ENCODE measurements around the gene NUBP2. TPM values are rescaled to one million over a fixed set of nuclear protein-coding genes. Genes with fewer than 3 reads are reported as not detected.

The NUBP2 gene
- total RNA-seq, 1 donor from 2014 or later, result 66.1 TPM

- Mint-ChIP-seq H3K9me3 (ENCODE audit: unreplicated experiment) (peaks cover 9% of the 10 kb centered on the region), H3K36me3 (ENCODE audit: unreplicated experiment) (peaks cover 7% of the 10 kb centered on the region), H3K4me1 (ENCODE audit: low read depth, unreplicated experiment) (no peaks in the 10 kb centered on the region), H3K27ac (ENCODE audit: unreplicated experiment) (no peak overlapping the region), H3K27me3 (ENCODE audit: unreplicated experiment) (peaks cover 6% of the 10 kb centered on the region), H3K4me3 (ENCODE audit: unreplicated experiment) (no peak overlapping the region)
- no peak for TF ChIP-seq CTCF (IDR thresholded peaks at IDR 0.05; ENCODE audit: partially characterized antibody, unreplicated experiment)
- DNase-seq, result no peak
Measured at GRCh38 chr16:1745181-1745899, 37.4 kb upstream of the NUBP2 start.

- Mint-ChIP-seq H3K36me3 (ENCODE audit: unreplicated experiment) (peaks cover 7% of the 10 kb centered on the region), H3K9me3 (ENCODE audit: unreplicated experiment) (peaks cover 9% of the 10 kb centered on the region), H3K27me3 (ENCODE audit: unreplicated experiment) (peaks cover 6% of the 10 kb centered on the region), H3K4me3 (ENCODE audit: unreplicated experiment) (no peak overlapping the region), H3K27ac (ENCODE audit: unreplicated experiment) (no peak overlapping the region), H3K4me1 (ENCODE audit: low read depth, unreplicated experiment) (no peaks in the 10 kb centered on the region)
- TF ChIP-seq CTCF (IDR thresholded peaks at IDR 0.05; ENCODE audit: partially characterized antibody, unreplicated experiment), result no peak
- peak; percentile 11 for DNase-seq
Measured at GRCh38 chr16:1745900-1746692, 36.7 kb upstream of the NUBP2 start.

GRCh38 chr16:1746693-1747195 is 36.0 kb upstream of the NUBP2 start:
- Mint-ChIP-seq H3K9me3 (ENCODE audit: unreplicated experiment) (peaks cover 8% of the 10 kb centered on the region), H3K27me3 (ENCODE audit: unreplicated experiment) (peaks cover 4% of the 10 kb centered on the region), H3K27ac (ENCODE audit: unreplicated experiment) (no peak overlapping the region), H3K4me1 (ENCODE audit: low read depth, unreplicated experiment) (no peaks in the 10 kb centered on the region), H3K4me3 (ENCODE audit: unreplicated experiment) (no peak overlapping the region), H3K36me3 (ENCODE audit: unreplicated experiment) (peaks cover 7% of the 10 kb centered on the region)
- no peak for TF ChIP-seq CTCF (IDR thresholded peaks at IDR 0.05; ENCODE audit: partially characterized antibody, unreplicated experiment)
- DNase-seq, result no peak

GRCh38 chr16:1747934-1748333 is 34.8 kb upstream of the NUBP2 start:
- peaks cover 8% of the 10 kb centered on the region for H3K9me3 Mint-ChIP-seq (ENCODE audit: unreplicated experiment)
- H3K4me1 Mint-ChIP-seq (ENCODE audit: low read depth, unreplicated experiment), result no peaks in the 10 kb centered on the region
- peaks cover 7% of the 10 kb centered on the region for H3K27me3 Mint-ChIP-seq (ENCODE audit: unreplicated experiment)
- no peak overlapping the region for H3K27ac Mint-ChIP-seq (ENCODE audit: unreplicated experiment)
- peaks cover 7% of the 10 kb centered on the region for H3K36me3 Mint-ChIP-seq (ENCODE audit: unreplicated experiment)
- DNase-seq, result peak; percentile 11
- H3K4me3 Mint-ChIP-seq (ENCODE audit: unreplicated experiment), result no peak overlapping the region
- TF ChIP-seq CTCF (IDR thresholded peaks at IDR 0.05; ENCODE audit: partially characterized antibody, unreplicated experiment), result no peak

Data from glutamatergic neuron (in vitro differentiated cells).